SU-DHL-6 (cell line): ENCODE data around the gene RAC2.

ENCODE experiments used
- H2AFZ ChIP-seq: fragments of 200-600 bp; sonication (generic); 2 replicates; pipeline ENCODE4 v1.6.1; 2014; ENCODE audit warnings: low read depth, mild to moderate bottlenecking, moderate library complexity, mixed read lengths, antibody characterized with exemption, low read length; ENCODE audit not compliant: severe bottlenecking
- H3F3A ChIP-seq: fragments of 200-600 bp; shearing (Covaris generic); 2 replicates; pipeline ENCODE4 v1.6.0; 2016; ENCODE audit warnings: antibody characterized with exemption, mild to moderate bottlenecking; ENCODE audit not compliant: insufficient read depth
- H3K27ac ChIP-seq: fragments of 200-600 bp; sonication (generic); 2 replicates; pipeline ENCODE4 v1.5.1; 2016; ENCODE audit warnings: low read depth, mild to moderate bottlenecking, low read length, moderate library complexity, mixed read lengths
- H3K27me3 ChIP-seq: fragments of 200-600 bp; sonication (generic), shearing (Covaris generic); 2 replicates; pipeline ENCODE4 v1.6.0; 2014; ENCODE audit warnings: mild to moderate bottlenecking, low read length
- H3K36me3 ChIP-seq: fragments of 200-600 bp; sonication (generic); 2 replicates; pipeline ENCODE4 v1.6.1; 2014; ENCODE audit warnings: mild to moderate bottlenecking, low read length, mixed read lengths
- H3K4me2 ChIP-seq: fragments of 300-600, 200-600 bp; shearing (Covaris generic), sonication (generic); 2 replicates; pipeline ENCODE4 v1.6.0; 2014; ENCODE audit warnings: low read length, low read depth, mild to moderate bottlenecking; ENCODE audit not compliant: poor library complexity, severe bottlenecking
- H3K4me3 ChIP-seq: fragments of 200-600 bp; sonication (generic); 2 replicates; pipeline ENCODE4 v1.5.1; 2014; ENCODE audit warnings: antibody characterized with exemption, low read length, mild to moderate bottlenecking, mixed read lengths; ENCODE audit not compliant: insufficient read depth, poor library complexity, severe bottlenecking
- H3K79me2 ChIP-seq: fragments of 200-600 bp; sonication (generic); 2 replicates; pipeline ENCODE4 v1.6.1; 2014; ENCODE audit warnings: mild to moderate bottlenecking, low read length, moderate library complexity; ENCODE audit not compliant: insufficient read depth
- H3K9ac ChIP-seq: fragments of 200-600 bp; sonication (generic); 2 replicates; pipeline ENCODE4 v1.7.0; 2014; ENCODE audit warnings: mild to moderate bottlenecking, low read length
- H3K9me2 ChIP-seq: fragments of 200-600 bp; sonication (generic); replicated peaks from 2 replicates; pipeline ENCODE4 v1.6.1; 2014; ENCODE audit warnings: low read length; ENCODE audit not compliant: insufficient read depth
- H3K9me3 ChIP-seq: fragments of 200-600 bp; sonication (generic); 2 replicates; pipeline ENCODE4 v1.6.1; 2014; ENCODE audit warnings: low read length, mixed read lengths; ENCODE audit not compliant: insufficient read depth
- H4K20me1 ChIP-seq: fragments of 200-600 bp; sonication (generic); 2 replicates; pipeline ENCODE4 v1.6.1; 2014; ENCODE audit warnings: low read depth, mild to moderate bottlenecking, antibody characterized with exemption, low read length, moderate library complexity, mixed read lengths
- EZH2phosphoT487 ChIP-seq: fragments of 200-600 bp; sonication (generic), shearing (Covaris generic); conservative IDR thresholded peaks from 2 replicates; pipeline ENCODE4 v1.6.1; 2018; ENCODE audit warnings: mild to moderate bottlenecking, antibody characterized with exemption, low read length, moderate library complexity, mixed read lengths
- TF ChIP-seq, protein P1 (sequence below): fragments of 200-600 bp; sonication (generic); IDR thresholded peaks from one replicate; pipeline ENCODE4 v1.5.1; 2017; ENCODE audit warnings: antibody characterized with exemption, mild to moderate bottlenecking, low read length, moderate library complexity; ENCODE audit not compliant: insufficient read depth, poor library complexity, severe bottlenecking

The RAC2 gene

DNA sequence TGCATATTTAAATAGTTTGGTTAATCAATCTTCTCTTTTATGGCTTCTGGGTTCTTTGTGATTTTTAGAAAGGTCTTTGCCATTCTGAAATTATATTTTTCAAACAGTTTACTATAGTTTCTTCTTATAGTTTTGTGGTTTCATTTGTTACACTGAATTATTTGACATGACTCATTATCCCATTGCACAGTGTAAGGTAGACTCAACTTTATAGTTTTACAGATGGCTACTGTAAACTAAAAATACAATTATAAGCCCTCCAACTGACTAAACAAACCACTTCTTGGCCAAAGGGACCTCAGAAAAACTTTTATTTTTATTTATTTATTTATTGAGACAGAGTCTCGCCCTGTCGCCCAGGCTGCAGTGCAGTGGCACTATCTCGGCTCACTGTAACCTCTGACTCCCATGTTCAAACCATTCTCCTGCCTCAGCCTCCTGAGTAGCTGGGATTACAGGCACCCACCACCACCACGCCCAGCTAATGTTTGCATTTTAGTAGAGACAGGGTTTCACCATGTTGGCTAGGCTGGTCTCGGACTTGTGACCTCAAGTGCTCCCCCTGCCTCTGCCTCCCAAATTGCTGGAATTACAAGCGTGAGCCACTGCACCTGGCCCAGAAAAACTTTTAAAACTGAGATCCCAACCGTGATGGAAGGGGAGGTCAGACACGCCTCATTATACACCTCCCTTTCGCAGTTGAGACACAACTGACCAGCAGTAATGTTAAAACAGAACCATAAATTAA, 14.1 kb upstream of the RAC2 start:
- Histone ChIP-seq H2AFZ (no peak overlapping the region), H3K9me2 (no peaks in the 10 kb centered on the region), H3K36me3 (no peaks in the 10 kb centered on the region), H3K4me2 (no peak overlapping the region), H3K4me3 (no peak overlapping the region), H3K27ac (no peak overlapping the region), H4K20me1 (no peaks in the 10 kb centered on the region), H3K27me3 (no peaks in the 10 kb centered on the region), H3K79me2 (no peaks in the 10 kb centered on the region), H3K9me3 (no peaks in the 10 kb centered on the region), H3K9ac (no peak overlapping the region), H3F3A (no peaks in the 10 kb centered on the region)
- no peak for TF ChIP-seq EZH2phosphoT487
- TF ChIP-seq, protein P1, sequence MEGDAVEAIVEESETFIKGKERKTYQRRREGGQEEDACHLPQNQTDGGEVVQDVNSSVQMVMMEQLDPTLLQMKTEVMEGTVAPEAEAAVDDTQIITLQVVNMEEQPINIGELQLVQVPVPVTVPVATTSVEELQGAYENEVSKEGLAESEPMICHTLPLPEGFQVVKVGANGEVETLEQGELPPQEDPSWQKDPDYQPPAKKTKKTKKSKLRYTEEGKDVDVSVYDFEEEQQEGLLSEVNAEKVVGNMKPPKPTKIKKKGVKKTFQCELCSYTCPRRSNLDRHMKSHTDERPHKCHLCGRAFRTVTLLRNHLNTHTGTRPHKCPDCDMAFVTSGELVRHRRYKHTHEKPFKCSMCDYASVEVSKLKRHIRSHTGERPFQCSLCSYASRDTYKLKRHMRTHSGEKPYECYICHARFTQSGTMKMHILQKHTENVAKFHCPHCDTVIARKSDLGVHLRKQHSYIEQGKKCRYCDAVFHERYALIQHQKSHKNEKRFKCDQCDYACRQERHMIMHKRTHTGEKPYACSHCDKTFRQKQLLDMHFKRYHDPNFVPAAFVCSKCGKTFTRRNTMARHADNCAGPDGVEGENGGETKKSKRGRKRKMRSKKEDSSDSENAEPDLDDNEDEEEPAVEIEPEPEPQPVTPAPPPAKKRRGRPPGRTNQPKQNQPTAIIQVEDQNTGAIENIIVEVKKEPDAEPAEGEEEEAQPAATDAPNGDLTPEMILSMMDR = no peak

DNA sequence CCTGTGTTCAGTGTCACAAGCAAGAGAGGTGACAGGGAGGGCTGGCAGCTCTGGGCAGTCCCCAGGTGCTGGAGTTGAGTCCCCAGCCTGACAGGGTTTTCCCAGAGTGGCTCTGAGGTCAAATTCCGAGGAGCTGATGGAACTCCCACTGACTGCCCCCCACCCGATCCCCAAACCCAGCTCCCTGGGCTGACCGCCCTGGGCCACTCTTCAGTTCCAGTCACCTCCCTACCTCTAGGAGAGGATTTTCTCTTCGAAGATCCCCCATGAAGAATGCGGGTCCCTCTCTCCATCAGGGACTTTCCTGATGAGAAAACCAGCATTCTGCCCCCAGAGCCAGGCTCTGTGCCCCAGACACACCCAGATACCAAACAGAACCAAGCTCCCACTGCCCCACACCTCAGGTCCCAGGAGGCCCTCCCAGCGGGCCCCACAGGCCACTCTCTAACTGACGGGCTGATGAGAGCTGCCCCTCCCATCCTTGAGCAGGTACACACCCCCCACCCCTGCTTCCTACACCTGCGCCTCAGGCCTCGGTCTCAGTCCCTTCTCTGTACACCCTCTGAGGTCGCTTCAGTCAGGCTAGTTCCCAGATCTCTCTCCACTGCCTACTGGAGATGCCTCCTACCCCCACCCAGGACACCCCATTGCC, 12.1 kb upstream of the RAC2 start:
- Histone ChIP-seq H3K4me2 (no peak overlapping the region), H3K9me3 (no peaks in the 10 kb centered on the region), H3K27ac (no peak overlapping the region), H3K9me2 (no peaks in the 10 kb centered on the region), H4K20me1 (no peaks in the 10 kb centered on the region), H3K36me3 (no peaks in the 10 kb centered on the region), H3K79me2 (no peaks in the 10 kb centered on the region), H3K27me3 (no peaks in the 10 kb centered on the region), H3K4me3 (no peak overlapping the region), H2AFZ (no peak overlapping the region), H3F3A (no peaks in the 10 kb centered on the region), H3K9ac (no peak overlapping the region)
- TF ChIP-seq EZH2phosphoT487 = no peak
- TF ChIP-seq, protein P1 = no peak

DNA sequence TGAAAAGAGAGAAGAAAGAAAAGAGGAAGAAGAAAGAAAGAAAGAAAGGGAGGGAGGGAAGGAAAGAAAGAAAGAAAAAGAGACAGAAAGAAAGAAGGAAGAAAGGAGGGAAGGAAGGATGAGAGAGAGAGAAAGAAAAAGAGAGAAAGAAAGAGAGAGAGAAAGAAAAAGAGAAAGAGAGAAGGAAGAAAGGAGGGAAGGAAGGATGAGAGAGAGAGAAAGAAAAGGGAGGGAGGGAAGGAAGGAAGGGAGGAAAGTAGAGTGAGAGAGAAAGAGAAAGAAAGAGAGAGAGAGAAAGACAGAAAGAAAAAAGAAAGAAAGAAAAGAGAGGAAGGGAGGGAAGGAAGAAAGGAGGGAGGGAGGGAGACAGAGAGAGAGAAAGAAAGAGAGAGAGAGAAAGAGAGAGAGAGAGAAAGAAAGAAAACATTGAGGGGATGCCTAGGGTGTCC, 11.5 kb upstream of the RAC2 start:
- no peak overlapping the region for H3K9ac ChIP-seq
- H3K79me2 ChIP-seq = no peaks in the 10 kb centered on the region
- H4K20me1 ChIP-seq = no peaks in the 10 kb centered on the region
- H3K4me2 ChIP-seq = no peak overlapping the region
- H3K27ac ChIP-seq = no peak overlapping the region
- H2AFZ ChIP-seq = no peak overlapping the region
- no peaks in the 10 kb centered on the region for H3K36me3 ChIP-seq
- no peaks in the 10 kb centered on the region for H3K9me2 ChIP-seq
- H3F3A ChIP-seq = no peaks in the 10 kb centered on the region
- TF ChIP-seq, protein P1 = no peak
- TF ChIP-seq EZH2phosphoT487 = no peak
- H3K27me3 ChIP-seq = no peaks in the 10 kb centered on the region
- no peak overlapping the region for H3K4me3 ChIP-seq
- no peaks in the 10 kb centered on the region for H3K9me3 ChIP-seq
